HG03354 (cell line): Measurements from ENCODE around the gene GNMT.

Experiments
- ATAC-seq: cut with Tn5 transposase; IDR thresholded peaks from one replicate; pipeline ENCODE4 v1.9.1; 2021; ENCODE audit warnings: mild to moderate bottlenecking; ENCODE audit not compliant: unreplicated experiment, poor library complexity, severe bottlenecking

GNMT gene

DNA sequence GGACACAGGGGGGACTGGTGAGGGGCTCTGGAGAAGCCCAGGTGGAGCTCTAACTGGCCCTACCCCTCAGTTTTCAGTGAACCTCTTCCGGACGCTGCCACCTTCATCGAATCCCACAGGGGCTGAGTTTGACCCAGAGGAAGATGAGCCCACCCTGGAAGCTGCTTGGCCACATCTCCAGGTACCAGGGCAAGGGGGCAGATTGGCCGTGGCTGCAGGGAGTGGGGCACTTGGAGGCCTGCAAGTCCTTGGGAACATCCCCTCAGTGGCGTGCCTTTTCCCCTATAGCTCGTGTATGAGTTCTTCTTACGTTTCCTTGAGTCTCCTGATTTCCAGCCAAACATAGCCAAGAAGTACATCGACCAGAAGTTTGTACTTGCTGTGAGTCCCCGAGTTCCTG lies 46.6 kb downstream of the GNMT start:
- no peak for ATAC-seq

DNA sequence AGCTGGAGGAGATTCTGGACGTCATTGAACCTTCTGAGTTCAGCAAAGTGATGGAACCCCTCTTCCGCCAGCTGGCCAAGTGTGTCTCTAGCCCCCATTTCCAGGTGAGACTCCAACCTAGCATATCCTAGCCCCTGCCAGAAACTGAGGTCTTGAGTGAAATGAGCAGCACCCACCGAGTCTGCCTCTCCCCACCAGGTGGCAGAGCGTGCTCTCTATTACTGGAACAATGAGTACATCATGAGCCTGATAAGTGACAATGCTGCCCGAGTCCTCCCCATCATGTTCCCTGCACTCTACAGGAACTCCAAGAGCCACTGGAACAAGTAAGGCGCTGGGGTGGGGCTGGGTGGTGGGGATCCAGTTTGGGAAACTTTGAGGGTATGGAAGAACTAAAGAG lies 48.6 kb downstream of the GNMT start:
- ATAC-seq: no peak

DNA sequence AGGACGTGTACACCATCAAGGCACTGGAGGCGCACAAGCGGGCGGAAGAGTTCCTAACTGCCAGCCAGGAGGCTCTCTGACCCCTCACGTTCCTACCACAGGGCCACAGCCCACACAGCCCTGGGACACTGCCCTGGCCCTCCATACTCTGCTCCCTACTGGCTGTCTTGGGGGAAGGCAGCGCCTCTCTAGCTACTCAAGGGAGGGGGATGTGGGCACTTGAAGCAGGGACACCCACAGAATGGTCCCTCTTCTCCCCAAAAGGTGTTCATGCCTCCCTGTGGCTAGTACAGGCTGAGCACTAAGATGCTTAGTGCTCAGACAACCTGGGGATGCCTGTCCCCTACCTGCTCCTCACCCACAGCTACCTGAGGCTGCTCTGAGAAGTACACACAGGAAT lies 50.7 kb downstream of the GNMT start:
- no peak for ATAC-seq

DNA sequence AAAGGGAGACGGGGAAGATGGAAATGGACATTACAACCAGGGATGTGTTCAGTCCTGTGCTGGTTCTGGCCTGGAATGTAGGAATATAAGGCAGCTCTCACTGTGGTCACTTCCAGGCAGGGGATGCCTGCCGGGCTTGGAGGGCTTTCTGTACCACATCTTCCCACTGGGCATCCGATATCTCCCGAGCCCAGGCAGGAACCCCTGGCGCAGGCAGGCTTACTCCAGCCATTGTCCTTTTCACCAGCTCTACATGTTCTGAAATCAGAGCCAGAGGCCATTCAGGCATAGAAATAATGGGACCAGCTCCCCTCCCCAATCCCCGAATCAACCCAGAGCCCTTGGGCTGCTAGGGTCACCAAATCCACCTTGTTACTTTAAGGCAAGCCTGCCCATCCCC lies 51.8 kb downstream of the GNMT start:
- no peak for ATAC-seq

DNA sequence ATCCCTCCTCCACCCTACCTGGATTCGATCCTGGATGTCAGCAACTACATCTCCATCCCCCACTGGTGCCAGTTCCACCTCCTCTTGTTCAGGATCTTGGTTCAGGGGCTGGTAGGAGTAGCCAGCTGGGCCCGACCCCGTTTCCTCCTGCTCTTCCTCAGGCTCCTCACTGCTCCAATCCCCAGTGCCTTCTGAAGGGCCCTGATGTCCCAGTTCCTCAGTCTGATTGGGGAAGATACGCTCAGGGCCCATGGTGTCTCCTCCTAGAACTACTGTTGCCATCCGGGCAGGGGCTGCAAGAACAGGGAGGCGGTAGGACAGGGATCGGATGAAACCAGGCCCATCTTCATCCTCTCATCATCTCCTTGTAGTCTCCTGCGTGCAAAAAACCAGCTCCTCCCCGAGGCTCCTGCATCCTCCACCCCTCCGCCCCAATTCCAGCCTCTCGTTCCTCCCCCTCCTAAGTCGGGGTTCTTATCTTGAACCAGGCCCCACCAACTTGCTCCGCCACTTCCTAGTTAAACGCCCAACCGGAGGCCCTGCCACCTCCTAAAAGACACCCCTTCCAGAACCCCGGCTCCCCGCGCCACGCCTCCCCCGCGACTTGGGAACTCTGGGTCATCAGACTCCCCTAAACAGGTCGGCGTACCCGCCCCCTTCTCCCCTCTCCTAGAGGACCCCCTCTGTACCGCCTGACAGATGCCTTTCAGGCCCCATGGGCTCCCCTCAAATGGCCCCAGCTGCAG lies 52.7 kb downstream of the GNMT start:
- ATAC-seq: peak; percentile 3
